Caco-2 (cell line): ENCODE measurements around the gene BTBD7. TPM values are rescaled to one million over a fixed set of nuclear protein-coding genes. Genes with fewer than 3 reads are reported as not detected.
A peak's percentile ranks its signal among the peaks of the same experiment; 100 is the strongest.

Experiments used
- BruUV-seq: library from RNA; stranded (reverse); fragments of 400-500 nt; replicated peaks from 2 replicates; lab custom pipeline; 2021; lab: Mats Ljungman, UMichigan
- CTCF ChIA-PET: fragments of 300-600 bp; sonication (Branson Sonifier 250); formaldehyde crosslinking; loops from one replicate; lab custom pipeline; 2022; ENCODE audit warnings: antibody characterized with exemption; lab: Charles Lee
- POLR2A ChIA-PET: fragments of 300-600 bp; sonication (Branson Sonifier 250); formaldehyde crosslinking; loops from one replicate; lab custom pipeline; 2022; ENCODE audit warnings: antibody characterized with exemption; lab: Charles Lee
- DNase-seq, 2 experiments: peaks; one replicate each; pipeline versions ENCODE4 v3.0.0 to v3.0.0-alpha.2; 2020 to 2022
- H3K27me3 ChIP-seq: replicated peaks from 2 replicates; pipeline ENCODE4 v1.6.0; 2011; ENCODE audit warnings: low read length; ENCODE audit not compliant: control insufficient read depth, insufficient read depth
- H3K36me3 ChIP-seq: 2 replicates; pipeline ENCODE4 v1.5.1; 2011; ENCODE audit warnings: low read length; ENCODE audit not compliant: control insufficient read depth, insufficient read depth
- H3K4me1 ChIP-seq: fragments of 250-450 bp; sonication (Bioruptor Pico); 2 replicates; pipeline ENCODE4 v1.5.1; 2020; ENCODE audit warnings: mild to moderate bottlenecking
- H3K4me3 ChIP-seq: 2 replicates; pipeline ENCODE4 v1.5.1; 2011; ENCODE audit warnings: low read depth, mild to moderate bottlenecking, control low read depth, low read length
- H3K9me3 ChIP-seq: fragments of 250-450 bp; sonication (Bioruptor Pico); 2 replicates; pipeline ENCODE4 v1.5.1; 2020; ENCODE audit warnings: mild to moderate bottlenecking, moderate library complexity
- H3K27ac Mint-ChIP-seq: one replicate; pipeline ENCODE4 v1.8.0; 2022; ENCODE audit warnings: mixed read lengths; ENCODE audit not compliant: unreplicated experiment
- H3K27me3 Mint-ChIP-seq: one replicate; pipeline ENCODE4 v1.8.0; 2022; ENCODE audit warnings: mixed read lengths; ENCODE audit not compliant: insufficient read depth, unreplicated experiment
- H3K36me3 Mint-ChIP-seq: one replicate; pipeline ENCODE4 v1.8.0; 2022; ENCODE audit warnings: mild to moderate bottlenecking, mixed read lengths; ENCODE audit not compliant: insufficient read depth, unreplicated experiment
- H3K4me1 Mint-ChIP-seq: one replicate; pipeline ENCODE4 v1.8.0; 2022; ENCODE audit warnings: low read depth, mixed read lengths; ENCODE audit not compliant: unreplicated experiment
- H3K4me3 Mint-ChIP-seq: one replicate; pipeline ENCODE4 v1.8.0; 2022; ENCODE audit warnings: mild to moderate bottlenecking, moderate library complexity, mixed read lengths; ENCODE audit not compliant: unreplicated experiment
- H3K9me3 Mint-ChIP-seq: one replicate; pipeline ENCODE4 v1.8.0; 2022; ENCODE audit warnings: mixed read lengths; ENCODE audit not compliant: unreplicated experiment
- CTCF ChIP-seq, 2 experiments: fragments of 200-600 bp in 1 of 2; IDR thresholded peaks; 1 replicate in 1 of 2; 2 replicates in 1 of 2; pipeline versions ENCODE4 v1.5.1 to v1.8.0; 2011 to 2022; ENCODE audit warnings: antibody characterized with exemption in 1 of 2, control low read depth in 1 of 2, inconsistent platforms in 1 of 2, low read depth in 1 of 2, low read length in 1 of 2, mild to moderate bottlenecking in 1 of 2, moderate library complexity in 1 of 2; ENCODE audit not compliant: insufficient read depth in 1 of 2, severe bottlenecking in 1 of 2, unreplicated experiment in 1 of 2
- intact Hi-C: fragments of 100-400 bp; cut with micrococcal nuclease; formaldehyde crosslinking; loops from one replicate; pipeline ENCODE4 v1.10.0; 2022; ENCODE audit not compliant: unreplicated experiment
- total RNA-seq: library from RNA; stranded (reverse); gene quantifications from 2 replicates; pipeline ENCODE4 v1.2.3, GENCODE V29; 2022

The BTBD7 gene
- total RNA-seq, 1 experiment from 2014 or later = 32.2 TPM

GRCh38 chr14:93245764-93246420 lies 86.9 kb downstream of the BTBD7 start:
- peaks cover 7% of the 10 kb centered on the region for H3K4me1 Mint-ChIP-seq
- CTCF ChIA-PET = no interaction called here
- no peak overlapping the region for H3K4me3 Mint-ChIP-seq
- H3K27me3 Mint-ChIP-seq = no peaks in the 10 kb centered on the region
- intact Hi-C loops = no loop called here
- H3K9me3 Mint-ChIP-seq = no peaks in the 10 kb centered on the region
- peak overlapping the region; percentile 68 for H3K27ac Mint-ChIP-seq
- H3K27me3 ChIP-seq = no peaks in the 10 kb centered on the region
- no peaks in the 10 kb centered on the region for H3K4me1 ChIP-seq
- BruUV-seq = no TSS peak
- no peak overlapping the region for H3K4me3 ChIP-seq
- TF ChIP-seq CTCF (IDR thresholded peaks at IDR 0.05; ENCODE audit: insufficient read depth in 1 of 2, low read depth in 1 of 2, low read length in 1 of 2, severe bottlenecking in 1 of 2, unreplicated experiment in 1 of 2) = no peak
- DNase-seq = no peak
- POLR2A ChIA-PET = no interaction called here
- peaks cover 1% of the 10 kb centered on the region; the same call in 1 of the 2 replicates for H3K36me3 ChIP-seq
- H3K36me3 Mint-ChIP-seq = peaks cover 36% of the 10 kb centered on the region
- no peaks in the 10 kb centered on the region for H3K9me3 ChIP-seq

GRCh38 chr14:93240678-93241000 lies 92.2 kb downstream of the BTBD7 start:
- ChIA-PET POLR2A (no interaction called here), CTCF (interaction anchor here (1.5 kb wide), 1 partner anchor 22 kb away, joined by 4 read pairs; no protein-coding TSS in a partner anchor)
- Mint-ChIP-seq H3K9me3 (no peaks in the 10 kb centered on the region), H3K27ac (no peak overlapping the region), H3K4me3 (peak overlapping the region; percentile 59), H3K27me3 (no peaks in the 10 kb centered on the region), H3K4me1 (peaks cover 5% of the 10 kb centered on the region), H3K36me3 (peaks cover 26% of the 10 kb centered on the region)
- BruUV-seq = no TSS peak
- no peaks in the 10 kb centered on the region for H3K9me3 ChIP-seq
- H3K27me3 ChIP-seq = no peaks in the 10 kb centered on the region
- no peak overlapping the region for H3K4me3 ChIP-seq
- H3K36me3 ChIP-seq = peaks cover 1% of the 10 kb centered on the region; the same call in 1 of the 2 replicates
- TF ChIP-seq CTCF (IDR thresholded peaks at IDR 0.05; ENCODE audit: insufficient read depth in 1 of 2, low read depth in 1 of 2, low read length in 1 of 2, severe bottlenecking in 1 of 2, unreplicated experiment in 1 of 2) = no peak
- H3K4me1 ChIP-seq = peaks cover 6% of the 10 kb centered on the region; the same call in 1 of the 2 replicates
- no peak for DNase-seq
- intact Hi-C loops = no loop called here

GRCh38 chr14:93239869-93240677 lies 92.8 kb downstream of the BTBD7 start:
- Mint-ChIP-seq H3K4me1 (no peaks in the 10 kb centered on the region), H3K27ac (no peak overlapping the region), H3K27me3 (no peaks in the 10 kb centered on the region), H3K4me3 (peak overlapping the region; percentile 59), H3K9me3 (no peaks in the 10 kb centered on the region), H3K36me3 (peaks cover 21% of the 10 kb centered on the region)
- no peak for TF ChIP-seq CTCF (IDR thresholded peaks at IDR 0.05; ENCODE audit: insufficient read depth in 1 of 2, low read depth in 1 of 2, low read length in 1 of 2, severe bottlenecking in 1 of 2, unreplicated experiment in 1 of 2)
- peaks cover 1% of the 10 kb centered on the region; the same call in 1 of the 2 replicates for H3K36me3 ChIP-seq
- DNase-seq = peak; percentile 32 to 46
- ChIA-PET POLR2A (no interaction called here), CTCF (interaction anchor here (1.3 to 1.5 kb wide), 2 partner anchors 21 to 33 kb away, joined by 4 to 5 read pairs; partner anchors contain the start of genes GON7 and UBR7)
- H3K27me3 ChIP-seq = no peaks in the 10 kb centered on the region
- peaks cover 6% of the 10 kb centered on the region; the same call in 1 of the 2 replicates for H3K4me1 ChIP-seq
- intact Hi-C loops = no loop called here
- peak overlapping the region; percentile 18 for H3K4me3 ChIP-seq
- H3K9me3 ChIP-seq = no peaks in the 10 kb centered on the region
- BruUV-seq = no TSS peak
